Activated T-helper 17 cell treated with anti-CD3 and anti-CD28 coated beads, Interleukin-2, amount 50 U/mL, for 72 hours (primary cell): ENCODE data around the gene CENPL. TPM values are rescaled to one million over a fixed set of nuclear protein-coding genes. Genes with fewer than 3 reads are reported as not detected.

Source experiments
- ATAC-seq: fragments of 150-1000 bp; cut with Tn5 transposase; replicated peaks from 2 replicates; pipeline ENCODE4 v1.10.0; 2021; ENCODE audit warnings: mild to moderate bottlenecking, moderate library complexity
- H3K27ac Mint-ChIP-seq: one replicate; pipeline ENCODE4 v1.8.0; 2022; ENCODE audit warnings: mixed read lengths
- H3K27me3 Mint-ChIP-seq: one replicate; pipeline ENCODE4 v1.8.0; 2022; ENCODE audit warnings: mixed read lengths
- H3K36me3 Mint-ChIP-seq: one replicate; pipeline ENCODE4 v1.8.0; 2022; ENCODE audit warnings: low read depth, mild to moderate bottlenecking, mixed read lengths
- H3K4me1 Mint-ChIP-seq: one replicate; pipeline ENCODE4 v1.8.0; 2022; ENCODE audit warnings: mixed read lengths
- H3K4me3 Mint-ChIP-seq: one replicate; pipeline ENCODE4 v1.8.0; 2022; ENCODE audit warnings: mild to moderate bottlenecking, mixed read lengths
- H3K9me3 Mint-ChIP-seq: one replicate; pipeline ENCODE4 v1.8.0; 2022; ENCODE audit warnings: mixed read lengths
- total RNA-seq, 2 donors: library from RNA; stranded (reverse); gene quantifications; one replicate each; pipeline ENCODE4 v1.2.3, GENCODE V29; 2022

Gene CENPL
- total RNA-seq, 2 donors from 2014 or later = 25.5 to 33.9 TPM

GRCh38 chr1:173758110-173758509, 66.6 kb downstream of the CENPL start:
- Mint-ChIP-seq H3K9me3 (peaks cover 7% of the 10 kb centered on the region), H3K36me3 (peaks cover 84% of the 10 kb centered on the region), H3K4me3 (no peak overlapping the region), H3K27me3 (no peaks in the 10 kb centered on the region), H3K27ac (no peak overlapping the region), H3K4me1 (no peaks in the 10 kb centered on the region)
- ATAC-seq = no peak

- Mint-ChIP-seq H3K4me3 (no peak overlapping the region), H3K27me3 (no peaks in the 10 kb centered on the region), H3K36me3 (peaks cover 85% of the 10 kb centered on the region), H3K4me1 (no peaks in the 10 kb centered on the region), H3K9me3 (peaks cover 7% of the 10 kb centered on the region), H3K27ac (no peak overlapping the region)
- no peak for ATAC-seq
These were observed 67.0 kb downstream of the CENPL start for GRCh38 chr1:173757666-173758065.

- Mint-ChIP-seq H3K36me3 (peaks cover 82% of the 10 kb centered on the region), H3K27ac (no peak overlapping the region), H3K9me3 (no peaks in the 10 kb centered on the region), H3K27me3 (no peaks in the 10 kb centered on the region), H3K4me1 (no peaks in the 10 kb centered on the region), H3K4me3 (no peak overlapping the region)
- ATAC-seq = no peak
These were observed 70.9 kb downstream of the CENPL start for GRCh38 chr1:173753830-173754229.

Other genes starting within 250 kb of the CENPL start
- not detected for gene SLC9C2, start 221.8 kb downstream of the CENPL start, total RNA-seq
- not detected for gene TEX50, start 189.5 kb downstream of the CENPL start, total RNA-seq
- not detected for gene ANKRD45, start 155.0 kb downstream of the CENPL start, total RNA-seq
- 10 to 100 TPM; 12.5 to 16.1 TPM for gene KLHL20, start 109.9 kb downstream of the CENPL start, total RNA-seq
- 10 to 100 TPM; 25.8 to 38.5 TPM for gene DARS2, start 210 bp downstream of the CENPL start, total RNA-seq
- 100 to 1,000 TPM; 646 to 717 TPM for gene GAS5, start 43.1 kb upstream of the CENPL start, total RNA-seq
- 10 to 100 TPM; 10.4 to 14.2 TPM for gene ZBTB37, start 43.5 kb upstream of the CENPL start, total RNA-seq
- under 1 TPM; 0.35 to 0.77 TPM for gene SERPINC1, start 92.4 kb upstream of the CENPL start, total RNA-seq
- gene RC3H1, start 197.5 kb upstream of the CENPL start, total RNA-seq = 10 to 100 TPM; 25.4 to 38.5 TPM